Measurements from ENCODE around the gene WNT7A. TPM values are rescaled to one million over a fixed set of nuclear protein-coding genes. Genes with fewer than 3 reads are reported as not detected.

Gene WNT7A
- total RNA-seq, 1 experiment from 2014 or later: not detected

DNA sequence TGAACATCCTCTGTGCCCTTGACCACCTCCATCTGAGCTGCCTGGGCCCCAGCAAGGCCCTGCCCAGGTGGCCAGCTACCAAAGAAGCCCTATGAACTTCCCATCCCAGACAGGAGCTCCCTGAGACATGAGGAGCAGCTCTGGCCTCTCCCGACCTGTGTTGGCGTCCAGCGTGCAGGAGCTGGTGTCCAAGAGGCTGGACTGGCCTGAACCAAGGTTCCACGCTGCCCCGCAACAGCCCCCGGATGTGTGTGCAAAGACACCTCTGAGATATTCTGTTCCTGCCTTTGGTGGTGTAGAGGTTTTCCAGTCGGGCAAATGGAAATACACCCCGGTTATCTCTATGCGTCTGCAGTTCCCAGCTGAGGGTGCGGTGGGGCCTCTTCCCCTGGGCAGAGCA lies 42.1 kb downstream of the WNT7A start:
- Histone ChIP-seq H3K23ac (ENCODE audit: insufficient read length, low read depth, low read length) (no peak overlapping the region), H3K23me2 (ENCODE audit: insufficient read length, low read depth, low read length, poor library complexity, severe bottlenecking) (no peaks in the 10 kb centered on the region), H3K27me3 (ENCODE audit: insufficient read depth, low read length) (no peaks in the 10 kb centered on the region), H4K20me1 (ENCODE audit: control insufficient read depth, insufficient read depth, insufficient read length) (no peaks in the 10 kb centered on the region), H3K4me1 (ENCODE audit: insufficient read depth, low read length) (no peaks in the 10 kb centered on the region), H3K18ac (ENCODE audit: insufficient read length, low read depth, low read length) (no peak overlapping the region), H3K79me2 (ENCODE audit: insufficient read depth, low read length) (no peaks in the 10 kb centered on the region), H2BK120ac (ENCODE audit: low read depth, low read length, poor library complexity, severe bottlenecking) (no peak overlapping the region), H3K56ac (ENCODE audit: insufficient read length, low read depth, low read length) (no peak overlapping the region), H3K4me2 (ENCODE audit: insufficient read depth, insufficient read length, low read length) (no peak overlapping the region), H4K5ac (ENCODE audit: insufficient read length, low read depth, low read length) (no peak overlapping the region), H2BK15ac (ENCODE audit: low read depth, low read length) (no peak overlapping the region), H3T11ph (ENCODE audit: low read length) (no peak overlapping the region), H2AK5ac (ENCODE audit: insufficient read length, low read length) (no peak overlapping the region), H2BK20ac (ENCODE audit: low read depth, low read length, poor library complexity, severe bottlenecking) (no peak overlapping the region), H3K4ac (ENCODE audit: low read depth, low read length) (no peak overlapping the region), H4K91ac (ENCODE audit: insufficient read length, low read depth, low read length) (no peak overlapping the region), H3K27ac (ENCODE audit: insufficient read length, low read depth, low read length) (no peak overlapping the region), H4K8ac (replicated peaks; ENCODE audit: insufficient read length, low read depth, low read length) (no peak overlapping the region), H3K79me1 (ENCODE audit: insufficient read depth, low read depth, low read length, poor library complexity, severe bottlenecking) (no peaks in the 10 kb centered on the region), H2BK5ac (ENCODE audit: insufficient read length, low read length) (no peak overlapping the region), H3K9ac (ENCODE audit: extremely low read depth, insufficient read length, low read length) (no peak overlapping the region), H2BK12ac (ENCODE audit: insufficient read length, low read depth, low read length) (no peak overlapping the region), H3K9me3 (ENCODE audit: control insufficient read depth, low read depth, low read length) (no peaks in the 10 kb centered on the region), H2AFZ (ENCODE audit: low read length) (no peak overlapping the region), H3K14ac (ENCODE audit: insufficient read depth, low read length) (no peak overlapping the region)
- no peak overlapping the region for H3K27ac Mint-ChIP-seq
- no peak for DNase-seq
- TF ChIP-seq, protein P1, sequence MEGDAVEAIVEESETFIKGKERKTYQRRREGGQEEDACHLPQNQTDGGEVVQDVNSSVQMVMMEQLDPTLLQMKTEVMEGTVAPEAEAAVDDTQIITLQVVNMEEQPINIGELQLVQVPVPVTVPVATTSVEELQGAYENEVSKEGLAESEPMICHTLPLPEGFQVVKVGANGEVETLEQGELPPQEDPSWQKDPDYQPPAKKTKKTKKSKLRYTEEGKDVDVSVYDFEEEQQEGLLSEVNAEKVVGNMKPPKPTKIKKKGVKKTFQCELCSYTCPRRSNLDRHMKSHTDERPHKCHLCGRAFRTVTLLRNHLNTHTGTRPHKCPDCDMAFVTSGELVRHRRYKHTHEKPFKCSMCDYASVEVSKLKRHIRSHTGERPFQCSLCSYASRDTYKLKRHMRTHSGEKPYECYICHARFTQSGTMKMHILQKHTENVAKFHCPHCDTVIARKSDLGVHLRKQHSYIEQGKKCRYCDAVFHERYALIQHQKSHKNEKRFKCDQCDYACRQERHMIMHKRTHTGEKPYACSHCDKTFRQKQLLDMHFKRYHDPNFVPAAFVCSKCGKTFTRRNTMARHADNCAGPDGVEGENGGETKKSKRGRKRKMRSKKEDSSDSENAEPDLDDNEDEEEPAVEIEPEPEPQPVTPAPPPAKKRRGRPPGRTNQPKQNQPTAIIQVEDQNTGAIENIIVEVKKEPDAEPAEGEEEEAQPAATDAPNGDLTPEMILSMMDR (conservative IDR thresholded peaks at IDR 0.05): no peak
- no peaks in the 10 kb centered on the region for H3K9me3 Mint-ChIP-seq
- H3K36me3 Mint-ChIP-seq (ENCODE audit: insufficient read depth in 1 of 3, low read depth in 3 of 3): no peaks in the 10 kb centered on the region
- no peak overlapping the region for H3K4me3 Mint-ChIP-seq
- peaks cover 16% of the 10 kb centered on the region for H3K27me3 Mint-ChIP-seq (ENCODE audit: low read depth)
- no CpG with 5 or more reads among the region's 10 CpGs for WGBS (ENCODE audit: extremely low coverage, insufficient read length, low lambda C conversion rate)
- peaks cover 6 to 7% of the 10 kb centered on the region in 2 experiments for H3K4me1 Mint-ChIP-seq

All from H9 (cell line).